Hematopoietic multipotent progenitor cell treated with erythropoietin and hydrocortisone succinate and interleukin-3 and kit ligand, for 15 days (in vitro differentiated cells): ENCODE results near the gene LACTBL1.
"Not testable (repeated sequence)": the region's sequence is repeated elsewhere in the genome, so short reads cannot be mapped to it uniquely, and the experiment has no call there.

Experiments
- DNase-seq: peaks from one replicate; pipeline ENCODE4 v3.0.0-alpha.2; 2015; ENCODE audit warnings: low spot score

LACTBL1 gene

GRCh38 chr1:22976461-22977243, 4.0 kb upstream of the LACTBL1 start:
- DNase-seq: peak; percentile 46

- DNase-seq: no peak
Measured at GRCh38 chr1:22976127-22976460, 3.4 kb upstream of the LACTBL1 start.

GRCh38 chr1:22975694-22976093, 3.0 kb upstream of the LACTBL1 start:
- no peak for DNase-seq

- DNase-seq: no peak
Measured at GRCh38 chr1:22971611-22972405, 858 bp downstream of the LACTBL1 start.

GRCh38 chr1:22971161-22971560, 1.5 kb downstream of the LACTBL1 start:
- no peak for DNase-seq

- DNase-seq: no peak
Measured at GRCh38 chr1:22970096-22970495, 2.6 kb downstream of the LACTBL1 start.

- no peak for DNase-seq
Measured at GRCh38 chr1:22969304-22969709, 3.4 kb downstream of the LACTBL1 start.

- DNase-seq: no peak
Measured at GRCh38 chr1:22967833-22968232, 4.8 kb downstream of the LACTBL1 start.

GRCh38 chr1:22966309-22966708, 6.4 kb downstream of the LACTBL1 start:
- no peak for DNase-seq

GRCh38 chr1:22963044-22963677, 9.5 kb downstream of the LACTBL1 start:
- no peak for DNase-seq

- DNase-seq: no peak
Measured at GRCh38 chr1:22962558-22962957, 10.1 kb downstream of the LACTBL1 start.

GRCh38 chr1:22959545-22960360, 12.9 kb downstream of the LACTBL1 start:
- no peak for DNase-seq

- no peak for DNase-seq
Measured at GRCh38 chr1:22958556-22958955, 14.1 kb downstream of the LACTBL1 start.

- no peak for DNase-seq
Measured at GRCh38 chr1:22957066-22957465, 15.6 kb downstream of the LACTBL1 start.

- DNase-seq: no peak
Measured at GRCh38 chr1:22955146-22955545, 17.5 kb downstream of the LACTBL1 start.

GRCh38 chr1:22953740-22954141, 18.9 kb downstream of the LACTBL1 start:
- DNase-seq: no peak

- DNase-seq: no peak
Measured at GRCh38 chr1:22953057-22953739, 19.5 kb downstream of the LACTBL1 start.

GRCh38 chr1:22952694-22953056, 20.0 kb downstream of the LACTBL1 start:
- no peak for DNase-seq

GRCh38 chr1:22951796-22952195, 20.9 kb downstream of the LACTBL1 start:
- no peak for DNase-seq

GRCh38 chr1:22949822-22950331, 22.8 kb downstream of the LACTBL1 start:
- DNase-seq: no peak

- not testable (repeated sequence) for DNase-seq
Measured at GRCh38 chr1:22945171-22945570, 27.5 kb downstream of the LACTBL1 start.
